ENCODE data around the gene CCDC74A. TPM values are rescaled to one million over a fixed set of nuclear protein-coding genes. Genes with fewer than 3 reads are reported as not detected.
"Not testable (repeated sequence)": the region's sequence is repeated elsewhere in the genome, so short reads cannot be mapped to it uniquely, and the experiment has no call there.

CCDC74A gene
- total RNA-seq, 1 experiment from 2014 or later, result 7.0 TPM

- Histone ChIP-seq H3K36me3 (ENCODE audit: insufficient read depth, low read length, poor library complexity, severe bottlenecking) (peaks cover 8% of the 10 kb centered on the region), H3K4me1 (ENCODE audit: insufficient read depth, low read length, poor library complexity, severe bottlenecking) (no peaks in the 10 kb centered on the region), H3K9me3 (ENCODE audit: low read depth, low read length, poor library complexity, severe bottlenecking) (no peaks in the 10 kb centered on the region), H3K27me3 (replicated peaks; ENCODE audit: insufficient read depth, low read depth, low read length, poor library complexity) (no peaks in the 10 kb centered on the region), H3K4me3 (ENCODE audit: low read depth, low read length, poor library complexity, severe bottlenecking) (no peak overlapping the region), H3K27ac (ENCODE audit: low read depth, low read length, poor library complexity, severe bottlenecking) (no peak overlapping the region)
- ChIA-PET CTCF (no interaction called here), POLR2A (ENCODE audit: low non-redundant PET) (no interaction called here)
- intact Hi-C loops (cut with micrococcal nuclease; ENCODE audit: unreplicated experiment), result no loop called here
- DNase-seq (ENCODE audit: low spot score), result no peak
- BruUV-seq (replicated peaks), result no TSS peak
- no peak for TF ChIP-seq EZH2 (IDR thresholded peaks at IDR 0.05; ENCODE audit: borderline replicate concordance, low read depth, low read length, poor library complexity, severe bottlenecking)
- no peak for TF ChIP-seq CTCF (conservative IDR thresholded peaks at IDR 0.05; ENCODE audit: low read depth, low read length)
Observed at GRCh38 chr2:131516011-131516410, 11.7 kb upstream of the CCDC74A start.

GRCh38 chr2:131516621-131517020 is 11.1 kb upstream of the CCDC74A start:
- BruUV-seq (replicated peaks); H3K27me3 ChIP-seq (replicated peaks; ENCODE audit: insufficient read depth, low read depth, low read length, poor library complexity); H3K27ac ChIP-seq (ENCODE audit: low read depth, low read length, poor library complexity, severe bottlenecking); H3K9me3 ChIP-seq (ENCODE audit: low read depth, low read length, poor library complexity, severe bottlenecking); H3K4me3 ChIP-seq (ENCODE audit: low read depth, low read length, poor library complexity, severe bottlenecking); H3K4me1 ChIP-seq (ENCODE audit: insufficient read depth, low read length, poor library complexity, severe bottlenecking); CTCF ChIA-PET; H3K36me3 ChIP-seq (ENCODE audit: insufficient read depth, low read length, poor library complexity, severe bottlenecking); intact Hi-C loops (cut with micrococcal nuclease; ENCODE audit: unreplicated experiment): not testable (repeated sequence)
- DNase-seq (ENCODE audit: low spot score), result peak; percentile 25
- POLR2A ChIA-PET (ENCODE audit: low non-redundant PET), result interaction anchor here (0.6 kb wide), 1 partner anchor 18 kb away, joined by 3 read pairs; no protein-coding TSS in a partner anchor

- BruUV-seq (replicated peaks), result no TSS peak
- Histone ChIP-seq H3K9me3 (ENCODE audit: low read depth, low read length, poor library complexity, severe bottlenecking) (no peaks in the 10 kb centered on the region), H3K27ac (ENCODE audit: low read depth, low read length, poor library complexity, severe bottlenecking) (no peak overlapping the region), H3K27me3 (replicated peaks; ENCODE audit: insufficient read depth, low read depth, low read length, poor library complexity) (no peaks in the 10 kb centered on the region), H3K36me3 (ENCODE audit: insufficient read depth, low read length, poor library complexity, severe bottlenecking) (peaks cover 8% of the 10 kb centered on the region), H3K4me3 (ENCODE audit: low read depth, low read length, poor library complexity, severe bottlenecking) (no peak overlapping the region), H3K4me1 (ENCODE audit: insufficient read depth, low read length, poor library complexity, severe bottlenecking) (no peaks in the 10 kb centered on the region)
- intact Hi-C loops (cut with micrococcal nuclease; ENCODE audit: unreplicated experiment), result no loop called here
- TF ChIP-seq CTCF (conservative IDR thresholded peaks at IDR 0.05; ENCODE audit: low read depth, low read length) (no peak), EZH2 (IDR thresholded peaks at IDR 0.05; ENCODE audit: borderline replicate concordance, low read depth, low read length, poor library complexity, severe bottlenecking) (no peak)
- no peak for DNase-seq (ENCODE audit: low spot score)
- ChIA-PET CTCF (no interaction called here), POLR2A (ENCODE audit: low non-redundant PET) (interaction anchor here (0.6 kb wide), 1 partner anchor 18 kb away, joined by 3 read pairs; no protein-coding TSS in a partner anchor)
Observed at GRCh38 chr2:131517106-131517831, 10.4 kb upstream of the CCDC74A start.

GRCh38 chr2:131517856-131518255 is 9.8 kb upstream of the CCDC74A start:
- H3K27ac ChIP-seq (ENCODE audit: low read depth, low read length, poor library complexity, severe bottlenecking); intact Hi-C loops (cut with micrococcal nuclease; ENCODE audit: unreplicated experiment); H3K4me3 ChIP-seq (ENCODE audit: low read depth, low read length, poor library complexity, severe bottlenecking); BruUV-seq (replicated peaks); CTCF ChIA-PET; POLR2A ChIA-PET (ENCODE audit: low non-redundant PET); DNase-seq (ENCODE audit: low spot score); H3K4me1 ChIP-seq (ENCODE audit: insufficient read depth, low read length, poor library complexity, severe bottlenecking); H3K27me3 ChIP-seq (replicated peaks; ENCODE audit: insufficient read depth, low read depth, low read length, poor library complexity); H3K36me3 ChIP-seq (ENCODE audit: insufficient read depth, low read length, poor library complexity, severe bottlenecking); H3K9me3 ChIP-seq (ENCODE audit: low read depth, low read length, poor library complexity, severe bottlenecking): not testable (repeated sequence)

GRCh38 chr2:131518531-131518930 is 9.2 kb upstream of the CCDC74A start:
- BruUV-seq (replicated peaks); H3K9me3 ChIP-seq (ENCODE audit: low read depth, low read length, poor library complexity, severe bottlenecking); intact Hi-C loops (cut with micrococcal nuclease; ENCODE audit: unreplicated experiment); DNase-seq (ENCODE audit: low spot score); H3K4me1 ChIP-seq (ENCODE audit: insufficient read depth, low read length, poor library complexity, severe bottlenecking); POLR2A ChIA-PET (ENCODE audit: low non-redundant PET); H3K27me3 ChIP-seq (replicated peaks; ENCODE audit: insufficient read depth, low read depth, low read length, poor library complexity); CTCF ChIA-PET; H3K36me3 ChIP-seq (ENCODE audit: insufficient read depth, low read length, poor library complexity, severe bottlenecking); H3K4me3 ChIP-seq (ENCODE audit: low read depth, low read length, poor library complexity, severe bottlenecking); H3K27ac ChIP-seq (ENCODE audit: low read depth, low read length, poor library complexity, severe bottlenecking): not testable (repeated sequence)
